ENCODE measurements around the gene ABHD14A.

DNA sequence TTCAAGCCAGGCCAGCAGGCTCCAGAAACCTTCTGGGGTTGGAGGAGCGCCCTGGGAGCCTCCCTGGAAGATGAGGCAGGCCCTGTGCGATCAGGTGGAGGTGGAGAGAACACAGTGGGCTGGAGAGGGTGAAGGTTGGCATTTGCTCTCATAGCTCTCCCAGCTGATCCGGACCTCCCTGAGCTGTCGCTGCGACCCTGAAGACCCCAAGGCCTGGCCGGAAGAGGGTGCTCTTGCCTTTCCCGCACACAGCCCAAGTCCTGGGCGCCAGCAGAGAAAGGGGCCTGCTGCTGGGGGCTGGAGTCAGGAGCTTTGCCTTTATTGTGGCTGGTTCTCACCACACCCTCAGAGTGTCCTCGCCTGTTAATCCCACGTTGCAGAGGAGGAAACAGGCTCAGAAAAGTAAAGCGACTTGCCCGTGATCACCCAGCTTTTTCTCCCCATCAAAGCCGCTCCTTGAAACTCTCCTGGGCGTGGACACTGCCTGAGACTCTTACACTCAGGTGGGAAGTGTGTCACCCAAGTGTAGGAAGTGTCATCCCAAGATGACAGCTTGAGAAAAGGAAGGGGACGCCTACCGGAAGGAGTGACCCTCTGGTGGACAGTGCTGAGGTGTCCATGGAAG, 29.4 kb downstream of the ABHD14A start:
- no peak for TF ChIP-seq POLR2A (IDR thresholded peaks at IDR 0.05)
- TF ChIP-seq, protein P1, sequence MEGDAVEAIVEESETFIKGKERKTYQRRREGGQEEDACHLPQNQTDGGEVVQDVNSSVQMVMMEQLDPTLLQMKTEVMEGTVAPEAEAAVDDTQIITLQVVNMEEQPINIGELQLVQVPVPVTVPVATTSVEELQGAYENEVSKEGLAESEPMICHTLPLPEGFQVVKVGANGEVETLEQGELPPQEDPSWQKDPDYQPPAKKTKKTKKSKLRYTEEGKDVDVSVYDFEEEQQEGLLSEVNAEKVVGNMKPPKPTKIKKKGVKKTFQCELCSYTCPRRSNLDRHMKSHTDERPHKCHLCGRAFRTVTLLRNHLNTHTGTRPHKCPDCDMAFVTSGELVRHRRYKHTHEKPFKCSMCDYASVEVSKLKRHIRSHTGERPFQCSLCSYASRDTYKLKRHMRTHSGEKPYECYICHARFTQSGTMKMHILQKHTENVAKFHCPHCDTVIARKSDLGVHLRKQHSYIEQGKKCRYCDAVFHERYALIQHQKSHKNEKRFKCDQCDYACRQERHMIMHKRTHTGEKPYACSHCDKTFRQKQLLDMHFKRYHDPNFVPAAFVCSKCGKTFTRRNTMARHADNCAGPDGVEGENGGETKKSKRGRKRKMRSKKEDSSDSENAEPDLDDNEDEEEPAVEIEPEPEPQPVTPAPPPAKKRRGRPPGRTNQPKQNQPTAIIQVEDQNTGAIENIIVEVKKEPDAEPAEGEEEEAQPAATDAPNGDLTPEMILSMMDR (IDR thresholded peaks at IDR 0.05): peak; percentile 9 to 51 (median 32)

Measured in vagina (tissue), 2 donors.